Measurements from ENCODE around the gene AMBRA1.
"Not testable (repeated sequence)": the region's sequence is repeated elsewhere in the genome, so short reads cannot be mapped to it uniquely, and the experiment has no call there.

The AMBRA1 gene

GRCh38 chr11:46616551-46617133 is 22.8 kb upstream of the AMBRA1 start:
- no peak for DNase-seq (ENCODE audit: low read depth)

DNA sequence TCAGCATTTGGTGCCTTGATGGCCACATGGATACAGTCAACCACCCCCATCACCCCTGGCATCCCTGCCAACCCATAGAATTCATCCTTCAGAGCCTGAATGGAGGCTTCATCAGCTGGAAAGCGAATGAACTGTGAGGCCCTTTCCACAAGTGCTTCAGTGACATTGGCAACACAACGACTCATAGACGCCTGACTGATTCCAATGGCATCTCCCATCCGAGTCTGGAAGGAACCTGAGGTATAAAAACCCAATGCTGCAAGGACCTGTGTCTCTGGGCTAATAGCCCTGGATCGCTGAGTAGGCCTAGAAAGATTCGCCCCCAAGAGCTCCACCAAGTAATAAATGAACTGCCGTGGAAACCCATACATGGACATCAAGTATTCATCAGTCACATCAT is 21.9 kb upstream of the AMBRA1 start:
- no peak for DNase-seq (ENCODE audit: low read depth)

- no peak for DNase-seq (ENCODE audit: low read depth)
These were observed 18.5 kb upstream of the AMBRA1 start for GRCh38 chr11:46612326-46612725.

GRCh38 chr11:46611526-46612304 is 17.9 kb upstream of the AMBRA1 start:
- no peak for DNase-seq (ENCODE audit: low read depth)

DNA sequence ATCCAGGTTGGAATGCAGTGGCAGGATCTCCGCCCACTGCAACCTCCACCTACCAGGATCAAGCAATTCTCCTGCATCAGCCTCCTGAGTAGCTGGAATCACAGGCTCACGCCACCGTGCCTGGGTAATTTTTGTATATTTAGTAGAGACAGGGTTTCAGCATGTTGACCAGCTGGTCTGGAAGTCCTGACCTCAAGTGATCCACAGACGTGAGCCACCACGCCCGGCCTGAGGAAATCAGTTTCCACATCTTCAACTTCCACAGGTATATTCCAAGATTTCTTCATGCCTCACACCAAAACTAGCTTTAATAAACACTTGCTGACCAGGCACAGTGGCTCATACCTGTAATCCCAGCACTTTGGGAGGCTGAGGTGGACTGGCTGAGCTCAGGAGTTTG is 15.6 kb upstream of the AMBRA1 start:
- no peak for DNase-seq (ENCODE audit: low read depth)

DNA sequence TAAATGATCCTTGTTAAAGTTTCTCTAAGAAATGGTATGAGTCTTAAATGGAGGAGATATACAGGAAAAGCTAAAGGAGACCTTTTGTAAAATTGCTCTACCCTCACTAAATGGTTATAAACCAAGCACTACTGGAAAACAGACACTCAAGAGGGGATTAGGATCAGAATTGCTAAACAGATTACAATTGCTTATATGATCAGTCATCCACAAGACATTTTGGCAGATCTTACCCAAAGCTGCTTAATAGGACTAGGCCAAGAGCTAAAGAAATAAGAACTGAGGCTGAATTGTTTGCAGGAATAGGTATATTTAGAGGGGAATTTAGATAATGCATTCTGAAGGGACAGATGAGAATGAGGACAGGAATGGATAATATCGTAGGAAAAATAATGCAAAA is 13.7 kb upstream of the AMBRA1 start:
- DNase-seq (ENCODE audit: low read depth) = no peak

- no peak for DNase-seq (ENCODE audit: low read depth)
These were observed 11.0 kb upstream of the AMBRA1 start for GRCh38 chr11:46604796-46605195.

DNA sequence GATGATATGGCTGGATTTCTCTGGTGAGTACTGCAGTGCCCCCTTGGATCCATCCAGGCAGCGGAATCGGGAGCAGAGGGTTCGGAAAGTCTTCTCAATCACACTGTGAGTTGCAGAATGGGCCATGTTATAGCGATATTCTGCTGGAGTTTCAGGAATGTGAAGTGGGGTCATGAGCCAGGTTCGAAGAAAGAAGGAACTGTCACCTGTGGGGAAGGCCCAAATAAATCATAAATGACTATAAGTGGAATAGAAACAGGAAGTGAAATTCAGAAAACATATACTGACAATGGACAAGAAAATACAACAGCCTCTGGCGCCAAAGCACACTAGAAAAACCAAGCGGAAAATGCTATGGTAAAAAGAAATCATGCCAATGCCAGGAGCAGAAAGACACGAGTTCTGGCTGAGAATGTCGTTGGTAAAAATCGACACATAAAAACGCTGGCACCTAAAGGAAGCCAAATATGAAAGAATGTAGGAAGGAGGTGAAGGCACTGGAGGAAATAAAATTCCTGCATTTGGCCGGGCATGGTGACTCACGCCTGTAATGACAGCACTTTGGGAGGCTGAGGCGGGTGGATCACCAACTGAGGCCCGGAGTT is 10.0 kb upstream of the AMBRA1 start:
- DNase-seq (ENCODE audit: low read depth) = no peak

GRCh38 chr11:46601129-46601528 is 7.3 kb upstream of the AMBRA1 start:
- DNase-seq (ENCODE audit: low read depth) = no peak

- no peak for DNase-seq (ENCODE audit: low read depth)
These were observed 6.6 kb upstream of the AMBRA1 start for GRCh38 chr11:46600194-46600960.

DNA sequence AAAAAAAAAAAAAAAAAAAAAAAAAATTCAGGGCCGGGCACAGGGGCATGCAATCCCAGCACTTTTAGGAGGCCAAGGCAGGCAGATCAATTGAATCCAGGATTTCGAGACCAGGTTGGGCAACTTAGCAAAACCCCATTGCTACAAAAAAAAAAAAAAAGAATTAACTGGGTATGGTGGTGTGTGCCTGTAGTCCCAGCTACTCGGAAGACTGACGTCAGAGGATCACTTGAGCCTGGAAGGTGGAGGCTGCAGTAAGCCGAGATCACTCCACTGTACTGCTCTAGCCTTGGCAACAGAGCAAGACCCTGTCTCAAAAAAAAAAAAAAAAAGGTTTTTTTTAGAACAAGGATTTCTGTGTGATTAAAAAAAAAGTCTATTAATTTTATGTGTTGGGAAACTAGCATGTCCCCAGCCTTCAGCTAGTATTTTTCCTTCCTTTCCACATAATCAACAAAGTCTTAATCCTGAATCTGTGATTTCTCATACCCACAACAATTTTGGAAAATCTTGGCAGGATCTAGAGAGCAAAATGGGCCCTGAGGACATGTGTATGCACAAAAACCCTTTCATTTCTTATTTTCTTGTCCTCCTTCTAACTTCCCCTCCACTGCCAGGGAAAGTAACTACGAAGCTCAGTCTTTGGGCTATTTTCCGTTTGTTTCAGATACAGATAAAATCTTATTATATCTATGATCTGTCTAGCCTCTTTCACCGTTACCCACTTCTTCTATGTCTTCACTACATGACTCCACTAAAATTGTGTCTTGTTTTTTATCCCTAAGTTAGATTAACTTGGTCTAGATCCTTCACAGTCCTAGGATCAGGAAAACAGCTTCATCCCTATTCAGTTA is 5.7 kb upstream of the AMBRA1 start:
- DNase-seq (ENCODE audit: low read depth) = no peak

DNA sequence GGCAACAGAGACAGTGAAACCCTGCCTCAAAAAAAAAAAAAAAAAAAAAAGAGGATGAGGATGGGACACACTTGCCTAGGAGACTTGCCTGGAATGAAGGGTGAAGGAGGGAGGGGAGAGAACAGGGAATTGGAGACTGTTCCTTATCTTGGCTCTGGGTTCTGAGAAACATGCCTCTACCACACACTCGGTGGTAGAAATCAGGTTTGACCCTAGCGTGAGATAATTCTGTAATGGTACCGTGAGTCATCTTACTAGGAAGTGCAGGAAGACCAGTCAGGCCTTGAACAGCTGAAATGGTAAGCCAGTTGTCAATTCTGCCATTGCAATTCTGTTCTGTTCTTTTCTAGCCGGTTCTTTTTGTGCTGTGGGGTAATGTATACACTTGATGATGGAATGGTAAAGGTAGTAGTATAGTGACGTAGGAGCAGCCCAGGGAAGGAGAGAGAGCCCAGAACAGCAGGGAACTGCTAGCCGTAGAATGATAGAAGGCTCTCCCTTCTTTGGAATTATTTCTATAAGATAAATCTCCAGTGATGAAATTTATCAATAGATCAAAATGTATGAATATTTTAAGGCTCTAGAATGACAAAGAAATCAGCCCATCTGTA is 3.9 kb upstream of the AMBRA1 start:
- no peak for DNase-seq (ENCODE audit: low read depth)

- DNase-seq (ENCODE audit: low read depth) = no peak
These were observed 3.3 kb upstream of the AMBRA1 start for GRCh38 chr11:46597155-46597554.

DNA sequence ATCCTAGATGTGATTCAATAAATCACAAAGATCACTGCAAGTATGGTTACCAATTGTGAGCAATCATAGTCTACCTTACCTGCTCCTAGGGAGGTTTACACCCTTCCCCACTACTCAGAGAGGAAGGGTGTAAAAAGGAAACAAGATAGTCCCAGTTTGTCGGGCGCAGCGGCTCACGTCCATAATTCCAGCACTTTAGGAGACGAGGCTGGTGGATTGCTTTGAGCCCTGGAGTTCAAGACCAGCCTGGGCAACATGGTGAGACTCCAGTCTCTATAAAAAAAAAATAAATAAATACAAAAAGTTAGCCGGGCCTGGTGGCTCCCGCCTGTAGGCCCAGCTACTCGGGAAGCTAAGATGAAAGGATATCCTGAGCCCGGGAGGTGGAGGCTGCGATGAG is 962 bp upstream of the AMBRA1 start:
- no peak for DNase-seq (ENCODE audit: low read depth)

GRCh38 chr11:46594374-46594700 is 514 bp upstream of the AMBRA1 start:
- DNase-seq (ENCODE audit: low read depth) = no peak

DNA sequence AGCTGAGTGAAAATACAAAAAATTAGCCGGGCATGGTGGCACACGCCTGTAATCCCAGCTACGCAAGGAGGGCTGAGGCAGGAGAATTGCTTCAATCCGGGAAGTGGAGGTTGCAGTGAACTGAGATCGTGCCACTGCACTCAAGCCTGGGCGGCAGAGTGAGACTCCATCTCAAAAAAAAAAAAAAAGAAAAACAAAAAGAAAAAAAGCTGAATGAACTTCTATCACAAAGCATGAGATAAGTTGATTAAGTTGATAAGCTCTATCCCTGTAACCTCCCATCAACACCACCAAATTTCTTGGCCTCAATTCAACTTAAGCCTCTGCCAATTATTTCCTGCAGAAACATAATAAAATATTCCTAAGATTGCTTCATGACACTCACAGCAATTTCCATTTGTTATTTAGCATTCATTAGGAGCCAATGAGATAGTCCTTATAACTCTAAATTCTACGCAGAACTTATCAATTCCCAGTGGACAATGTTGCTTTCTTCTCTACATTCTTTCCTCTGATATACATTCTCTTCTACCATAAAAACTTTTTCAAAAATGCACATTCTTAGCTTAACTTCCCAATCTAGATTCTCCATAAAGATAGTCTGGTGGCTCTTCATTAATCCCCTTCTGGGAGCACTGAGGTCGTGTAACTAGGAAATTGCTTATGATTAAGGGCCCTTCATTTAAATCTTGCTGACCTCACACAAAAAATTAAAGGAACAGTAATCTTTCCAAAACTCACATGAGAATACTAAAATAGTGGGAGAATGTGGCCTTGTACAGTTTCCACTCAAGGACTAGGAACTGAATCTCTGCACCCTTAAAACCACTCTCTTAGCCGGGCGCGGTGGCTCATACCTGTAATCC is 2.9 kb downstream of the AMBRA1 start:
- no peak for DNase-seq (ENCODE audit: low read depth)

GRCh38 chr11:46588915-46589314 is 4.9 kb downstream of the AMBRA1 start:
- DNase-seq (ENCODE audit: low read depth) = no peak

- no peak for DNase-seq (ENCODE audit: low read depth)
These were observed 5.7 kb downstream of the AMBRA1 start for GRCh38 chr11:46588131-46588530.

DNA sequence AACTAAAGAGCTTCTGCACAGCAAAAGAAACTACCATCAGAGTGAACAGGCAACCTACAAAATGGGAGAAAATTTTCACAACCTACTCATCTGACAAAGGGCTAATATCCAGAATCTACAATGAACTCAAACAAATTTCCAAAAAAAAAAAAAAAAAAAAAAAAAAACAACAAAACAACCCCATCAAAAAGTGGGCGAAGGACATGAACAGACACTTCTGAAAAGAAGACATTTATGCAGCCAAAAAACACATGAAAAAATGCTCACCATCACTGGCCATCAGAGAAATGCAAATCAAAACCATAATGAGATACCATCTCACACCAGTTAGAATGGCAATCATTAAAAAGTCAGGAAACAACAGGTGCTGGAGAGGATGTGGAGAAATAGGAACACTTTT is 10.3 kb downstream of the AMBRA1 start:
- not testable (repeated sequence) for DNase-seq (ENCODE audit: low read depth)

- DNase-seq (ENCODE audit: low read depth) = no peak
These were observed 11.2 kb downstream of the AMBRA1 start for GRCh38 chr11:46582588-46582987.

GRCh38 chr11:46577058-46577457 is 16.8 kb downstream of the AMBRA1 start:
- no peak for DNase-seq (ENCODE audit: low read depth)

All from GM04503 (cell line).